HG03135 (cell line): ENCODE measurements around the gene AGK.
A peak's percentile ranks its signal among the peaks of the same experiment; 100 is the strongest.

Experiments
- ATAC-seq: cut with Tn5 transposase; IDR thresholded peaks from one replicate; pipeline ENCODE4 v1.9.1; 2021; ENCODE audit warnings: mild to moderate bottlenecking, moderate library complexity; ENCODE audit not compliant: unreplicated experiment

Gene AGK

GRCh38 chr7:141585592-141586510 is 34.6 kb downstream of the AGK start:
- peak; percentile 65 for ATAC-seq

- no peak for ATAC-seq
Observed at GRCh38 chr7:141586878-141587277, 35.7 kb downstream of the AGK start.

GRCh38 chr7:141587304-141587703 is 36.1 kb downstream of the AGK start:
- no peak for ATAC-seq

GRCh38 chr7:141588912-141589311 is 37.7 kb downstream of the AGK start:
- no peak for ATAC-seq

GRCh38 chr7:141590071-141590470 is 38.9 kb downstream of the AGK start:
- no peak for ATAC-seq

- ATAC-seq = no peak
Observed at GRCh38 chr7:141590666-141591065, 39.5 kb downstream of the AGK start.

- no peak for ATAC-seq
Observed at GRCh38 chr7:141593134-141593533, 41.9 kb downstream of the AGK start.

- no peak for ATAC-seq
Observed at GRCh38 chr7:141597966-141598365, 46.8 kb downstream of the AGK start.

GRCh38 chr7:141598408-141598807 is 47.2 kb downstream of the AGK start:
- no peak for ATAC-seq

GRCh38 chr7:141600168-141601006 is 49.2 kb downstream of the AGK start:
- ATAC-seq = no peak

- no peak for ATAC-seq
Observed at GRCh38 chr7:141609576-141609975, 58.4 kb downstream of the AGK start.

GRCh38 chr7:141610671-141611070 is 59.5 kb downstream of the AGK start:
- ATAC-seq = no peak

GRCh38 chr7:141612861-141613260 is 61.7 kb downstream of the AGK start:
- ATAC-seq = no peak

- no peak for ATAC-seq
Observed at GRCh38 chr7:141617280-141617679, 66.1 kb downstream of the AGK start.

- no peak for ATAC-seq
Observed at GRCh38 chr7:141619745-141620144, 68.5 kb downstream of the AGK start.

- ATAC-seq = no peak
Observed at GRCh38 chr7:141624763-141625162, 73.6 kb downstream of the AGK start.

GRCh38 chr7:141630621-141631020 is 79.4 kb downstream of the AGK start:
- ATAC-seq = no peak

GRCh38 chr7:141631525-141631924 is 80.3 kb downstream of the AGK start:
- no peak for ATAC-seq

GRCh38 chr7:141634065-141634464 is 82.9 kb downstream of the AGK start:
- no peak for ATAC-seq

GRCh38 chr7:141636053-141636452 is 84.8 kb downstream of the AGK start:
- no peak for ATAC-seq

GRCh38 chr7:141640239-141640840 is 89.1 kb downstream of the AGK start:
- ATAC-seq = no peak
